HG02884 (cell line): ENCODE results near the gene MAPKAPK2.
"Not testable (repeated sequence)": the region's sequence is repeated elsewhere in the genome, so short reads cannot be mapped to it uniquely, and the experiment has no call there.

Experiments
- ATAC-seq: cut with Tn5 transposase; IDR thresholded peaks from one replicate; pipeline ENCODE4 v1.9.1; 2021; ENCODE audit warnings: mild to moderate bottlenecking, moderate library complexity; ENCODE audit not compliant: unreplicated experiment

The MAPKAPK2 gene

GRCh38 chr1:206769304-206769731, 84.6 kb downstream of the MAPKAPK2 start:
- ATAC-seq = peak; percentile 64

DNA sequence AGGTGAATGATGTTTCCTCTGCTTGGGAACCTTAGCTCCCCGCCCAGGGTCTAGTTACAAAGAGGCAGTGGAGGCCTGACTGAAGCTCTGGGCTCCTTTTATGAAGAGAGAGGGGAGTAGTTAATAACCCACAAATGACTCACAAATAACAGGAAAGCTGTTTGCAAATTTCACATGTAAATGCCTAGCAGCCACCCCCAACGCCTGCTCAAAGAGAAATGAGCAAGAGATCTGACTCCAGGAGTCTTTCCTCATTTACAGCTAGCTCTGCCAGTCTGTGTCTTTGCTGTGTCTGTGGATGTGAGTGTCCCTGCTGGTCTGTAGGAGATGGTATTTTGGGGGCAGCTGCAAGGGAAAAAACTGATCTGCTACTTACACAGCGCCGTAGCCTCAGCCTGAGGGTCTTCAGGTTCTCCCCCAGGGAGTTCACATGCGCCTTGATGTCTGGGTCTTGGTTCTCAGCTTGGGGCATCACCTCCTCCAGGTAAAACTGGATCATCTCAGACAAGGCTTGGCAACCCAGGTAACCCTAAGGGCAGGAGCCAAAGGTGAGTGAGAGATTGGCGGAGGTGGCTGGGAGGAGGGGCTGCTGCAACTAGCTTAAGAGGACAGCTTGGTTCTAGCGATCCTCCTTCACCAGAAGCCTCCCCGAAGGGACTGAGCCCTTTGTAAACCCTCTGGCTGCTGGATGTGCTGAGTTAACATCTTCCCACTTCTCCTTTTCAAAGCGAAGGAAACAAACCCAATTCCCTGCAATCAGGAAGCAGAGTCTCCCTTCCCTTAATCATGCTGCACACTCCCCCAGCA, 86.0 kb downstream of the MAPKAPK2 start, which contains the start of gene IL19:
Gene IL19 (plus strand): TSS at position 243 of the 807 bp plus-strand sequence. CDS start 65,890 bp downstream, outside the sequence.
- no peak for ATAC-seq

DNA sequence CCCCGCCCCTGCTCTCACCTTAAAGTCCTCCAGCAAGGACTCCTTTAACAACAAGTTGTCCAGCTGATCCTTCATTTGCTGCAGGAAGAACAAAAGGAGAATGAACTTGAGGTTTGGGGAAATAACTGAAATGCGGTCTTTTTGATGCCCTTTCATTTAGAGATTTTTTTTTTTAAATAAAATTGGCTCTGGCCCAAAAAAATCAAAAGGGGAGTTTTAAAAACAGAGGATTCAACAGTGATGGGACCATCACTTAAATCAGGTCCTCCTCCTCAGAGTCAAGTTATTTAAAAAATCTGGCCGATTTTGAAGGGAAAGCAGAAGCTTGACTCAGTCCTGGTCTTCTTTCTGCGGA, 86.6 kb downstream of the MAPKAPK2 start:
- no peak for ATAC-seq

- ATAC-seq = no peak
These were observed 87.7 kb downstream of the MAPKAPK2 start, which contains the start of gene IL10 for GRCh38 chr1:206772243-206772937. TSS of gene IL10 (minus strand) at chr1:206772494. CDS start at chr1:206772435, 59 bp downstream.

DNA sequence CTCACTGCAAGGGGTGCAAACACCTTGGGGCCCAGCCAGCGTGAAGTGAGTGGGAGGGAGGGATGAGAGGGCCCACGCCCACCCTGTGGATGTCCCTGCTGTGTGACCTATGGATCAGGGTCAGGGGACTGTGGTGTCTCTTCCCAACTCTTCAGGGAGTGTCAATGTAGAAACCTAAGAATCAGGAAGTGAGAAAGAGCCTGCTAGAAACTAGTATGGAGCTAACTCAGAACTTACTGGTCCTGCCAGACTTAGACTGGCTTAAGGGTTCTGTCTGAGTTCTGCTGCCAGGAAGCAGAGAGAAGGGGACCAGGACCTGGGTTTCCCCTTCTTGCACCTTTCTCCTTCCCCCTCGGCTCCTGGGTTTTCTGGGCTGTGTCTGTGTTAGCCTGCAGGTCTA, 89.4 kb downstream of the MAPKAPK2 start:
- ATAC-seq = no peak

- no peak for ATAC-seq
These were observed 91.5 kb downstream of the MAPKAPK2 start for GRCh38 chr1:206776229-206776628.

DNA sequence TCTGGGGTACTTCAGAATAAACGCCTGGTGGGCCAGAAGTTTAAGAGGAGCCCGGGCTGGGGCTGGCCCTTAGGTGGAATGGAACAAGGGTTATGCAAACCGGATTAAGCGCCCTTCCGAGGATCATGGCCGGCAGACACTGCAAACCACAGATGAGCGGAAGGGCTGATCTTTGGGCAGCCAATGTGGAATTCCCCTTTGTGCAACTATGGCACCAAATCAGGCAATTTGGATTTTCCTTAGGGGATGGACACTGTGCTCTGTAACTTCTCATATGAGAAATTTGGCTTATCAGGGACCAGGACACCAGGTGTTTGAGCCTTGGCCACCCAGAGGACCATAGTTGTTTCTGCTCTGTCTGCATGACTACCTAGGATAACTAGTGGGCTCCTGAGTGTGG, 93.3 kb downstream of the MAPKAPK2 start:
- no peak for ATAC-seq

- not testable (repeated sequence) for ATAC-seq
These were observed 94.2 kb downstream of the MAPKAPK2 start for GRCh38 chr1:206778911-206779310.

DNA sequence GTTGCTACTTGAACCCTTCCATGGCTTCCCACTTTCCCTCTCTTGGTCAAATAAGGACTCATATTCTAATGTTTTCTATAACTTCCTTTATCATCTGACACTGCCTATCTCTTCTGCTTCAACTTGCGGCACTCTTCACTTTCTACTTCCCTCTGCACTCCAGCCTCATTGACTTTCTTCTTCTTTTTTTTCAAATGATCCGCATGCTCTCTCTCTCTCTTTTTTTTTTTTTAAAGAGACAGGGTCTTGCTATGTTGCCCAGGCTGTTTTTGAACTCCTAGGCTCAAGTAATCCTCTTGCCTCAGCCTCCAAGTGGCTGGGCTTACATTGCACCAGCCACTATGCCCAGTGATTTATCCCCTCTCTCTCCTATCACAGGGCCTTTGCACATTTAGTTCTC, 94.9 kb downstream of the MAPKAPK2 start:
- no peak for ATAC-seq

DNA sequence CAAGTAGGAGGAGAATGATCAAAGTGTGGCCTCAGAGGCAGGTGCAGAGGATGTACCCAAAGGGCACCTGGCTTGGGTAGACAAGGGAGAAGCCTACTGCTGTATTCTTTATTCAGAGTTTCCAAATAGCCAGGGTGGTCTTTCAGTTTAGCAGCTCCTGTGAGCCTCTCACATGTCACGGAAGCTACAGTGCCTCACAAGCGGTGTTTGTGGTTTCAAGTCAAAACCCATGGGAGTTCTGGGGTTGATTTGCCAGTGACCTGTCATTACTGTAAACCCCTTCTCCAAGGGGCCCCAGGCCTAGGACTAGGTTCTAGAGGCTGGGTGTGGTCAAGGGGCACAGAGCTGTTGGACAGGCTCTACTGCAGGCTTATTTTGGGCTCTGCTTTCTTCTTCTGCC, 97.7 kb downstream of the MAPKAPK2 start:
- ATAC-seq = no peak

DNA sequence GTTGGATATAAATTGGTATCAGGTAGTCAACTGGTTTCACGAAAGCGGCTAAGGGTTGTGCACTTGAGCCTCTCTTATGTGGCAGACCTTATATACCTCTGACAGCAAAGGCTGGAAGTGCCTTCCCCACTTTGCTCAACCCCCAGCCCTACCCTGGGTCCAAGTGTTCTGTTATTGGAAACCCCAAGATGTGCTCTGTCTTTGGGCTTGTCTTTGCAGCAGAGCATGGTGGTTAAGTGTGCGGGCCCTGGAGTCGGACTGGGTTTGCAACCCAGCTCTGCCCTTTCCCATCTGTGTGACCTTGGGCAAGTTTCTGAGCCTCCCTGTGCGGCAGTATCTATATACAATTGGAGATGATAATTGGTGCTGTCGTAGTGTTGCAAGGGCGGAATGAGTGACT, 98.8 kb downstream of the MAPKAPK2 start:
- ATAC-seq = no peak
